Measurements from ENCODE around the gene NUCB2. TPM values are rescaled to one million over a fixed set of nuclear protein-coding genes. Genes with fewer than 3 reads are reported as not detected.

NUCB2 gene
- total and polyA plus RNA-seq, 2 of the 8 experiments (the other 6 are each of a cell fraction or from before 2014, with no cell fraction given): 9.0 to 34.2 TPM

DNA sequence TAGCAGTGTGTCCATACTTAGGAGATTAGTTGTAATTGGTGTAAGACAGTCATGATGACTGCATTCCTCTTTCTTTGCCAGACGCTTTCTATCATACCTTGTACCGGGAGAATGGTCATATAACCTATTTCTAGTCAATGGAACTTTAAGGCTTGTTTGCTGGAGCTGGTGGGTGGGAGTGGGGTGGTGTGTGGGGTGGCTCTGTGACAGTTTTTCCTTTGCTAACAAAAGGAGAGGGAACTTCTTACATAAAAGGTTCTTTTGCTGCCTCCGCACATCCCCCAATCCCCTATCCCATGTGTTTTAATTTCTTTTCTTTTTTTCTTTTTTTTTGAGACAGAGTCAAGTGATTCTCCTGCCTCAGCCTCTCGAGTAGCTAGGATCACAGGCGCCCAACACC, 9.8 kb upstream of the NUCB2 start:
- Histone ChIP-seq H3K4ac (replicated peaks; ENCODE audit: insufficient read length, low read depth, low read length) (no peak overlapping the region), H3K27ac (ENCODE audit: low read depth, low read length) (no peak overlapping the region), H2BK20ac (ENCODE audit: low read length) (no peak overlapping the region), H3K14ac (ENCODE audit: insufficient read length) (no peak overlapping the region), H4K8ac (ENCODE audit: extremely low read depth, insufficient read depth, low read length) (no peak overlapping the region), H3K4me3 (ENCODE audit: extremely low read depth in 1 of 4, insufficient read depth in 2 of 4, low read depth in 3 of 4, low read length in 4 of 4) (no peak overlapping the region), H3K18ac (ENCODE audit: extremely low read depth, low read length) (no peak overlapping the region), H3K36me3 (ENCODE audit: control insufficient read depth in 2 of 4, insufficient read depth in 4 of 4, low read length in 3 of 4) (no peaks in the 10 kb centered on the region), H2AK5ac (ENCODE audit: low read depth, low read length) (no peak overlapping the region), H3K27me3 (replicated peaks in 1 of 4; ENCODE audit: control insufficient read depth in 3 of 4, extremely low read depth in 1 of 4, insufficient read depth in 3 of 4, low read length in 3 of 4) (no peaks in the 10 kb centered on the region), H2BK120ac (replicated peaks; ENCODE audit: low read depth, low read length) (no peak overlapping the region), H3K79me1 (ENCODE audit: low read depth, low read length) (no peaks in the 10 kb centered on the region), H3K4me2 (ENCODE audit: insufficient read depth in 1 of 2, low read depth in 2 of 2, low read length in 2 of 2) (no peak overlapping the region), H4K91ac (replicated peaks; ENCODE audit: insufficient read length, low read length) (no peak overlapping the region), H4K20me1 (replicated peaks in 1 of 2; ENCODE audit: control insufficient read depth in 1 of 2, insufficient read depth in 2 of 2, low read length in 2 of 2) (no peaks in the 10 kb centered on the region), H4K5ac (ENCODE audit: insufficient read length, low read depth, low read length) (no peak overlapping the region), H3K23me2 (ENCODE audit: low read depth, low read length) (no peaks in the 10 kb centered on the region), H2BK5ac (ENCODE audit: low read depth, low read length) (no peak overlapping the region), H3K79me2 (ENCODE audit: control insufficient read depth in 1 of 2, insufficient read depth in 2 of 2, low read length in 2 of 2) (no peaks in the 10 kb centered on the region), H2BK15ac (ENCODE audit: low read length) (no peak overlapping the region), H3K23ac (ENCODE audit: insufficient read length) (no peak overlapping the region), H2BK12ac (ENCODE audit: low read depth, low read length) (no peak overlapping the region), H3K9ac (replicated peaks in 1 of 4; ENCODE audit: extremely low read depth in 1 of 4, low read depth in 3 of 4, low read length in 3 of 4) (no peak overlapping the region), H3K56ac (replicated peaks; ENCODE audit: insufficient read length, low read depth, low read length) (no peak overlapping the region), H3K4me1 (replicated peaks in 1 of 4; ENCODE audit: control insufficient read depth in 3 of 4, insufficient read depth in 4 of 4, low read length in 3 of 4) (no peaks in the 10 kb centered on the region), H3K9me3 (ENCODE audit: insufficient read depth in 2 of 2, low read depth in 1 of 2, low read length in 1 of 2) (no peaks in the 10 kb centered on the region), H2AFZ (ENCODE audit: low read length) (no peak overlapping the region)
- POLR2A ChIA-PET (ENCODE audit: partially characterized antibody): no interaction called here
- FAIRE-seq: no peak
- DNase-seq (ENCODE audit: low read depth in 1 of 2, low spot score in 2 of 2): no peak
- WGBS, 2 experiments (ENCODE audit: extremely low coverage in 1 of 2, insufficient coverage in 1 of 2, insufficient read length in 1 of 2, insufficient replicate concordance in 2 of 2, low coverage in 1 of 2, low lambda C conversion rate in 2 of 2, missing lambda C conversion rate in 1 of 2): 91% methylated on average over 5 of the region's 5 CpGs; no CpG with 5 or more reads in 1 of the 2 experiments
- no peak for TF ChIP-seq TAF7 (optimal IDR thresholded peaks at IDR 0.05; ENCODE audit: borderline replicate concordance, low read depth, low read length)
- TF ChIP-seq, protein P1, sequence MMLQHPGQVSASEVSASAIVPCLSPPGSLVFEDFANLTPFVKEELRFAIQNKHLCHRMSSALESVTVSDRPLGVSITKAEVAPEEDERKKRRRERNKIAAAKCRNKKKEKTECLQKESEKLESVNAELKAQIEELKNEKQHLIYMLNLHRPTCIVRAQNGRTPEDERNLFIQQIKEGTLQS (IDR thresholded peaks at IDR 0.05; ENCODE audit: insufficient read depth, low read depth, low read length): no peak
- TF ChIP-seq HDAC6 (IDR thresholded peaks at IDR 0.05; ENCODE audit: low read depth, low read length): no peak
- CTCF ChIA-PET (ENCODE audit: partially characterized antibody): interaction anchor here (0.6 to 1.5 kb wide), 6 partner anchors 10 to 280 kb away, joined by 3 to 5 read pairs (median 3); no protein-coding TSS in a partner anchor

Data from H1 (cell line).